ENCODE measurements around the gene USP37. TPM values are rescaled to one million over a fixed set of nuclear protein-coding genes. Genes with fewer than 3 reads are reported as not detected.

Gene USP37, protein sequence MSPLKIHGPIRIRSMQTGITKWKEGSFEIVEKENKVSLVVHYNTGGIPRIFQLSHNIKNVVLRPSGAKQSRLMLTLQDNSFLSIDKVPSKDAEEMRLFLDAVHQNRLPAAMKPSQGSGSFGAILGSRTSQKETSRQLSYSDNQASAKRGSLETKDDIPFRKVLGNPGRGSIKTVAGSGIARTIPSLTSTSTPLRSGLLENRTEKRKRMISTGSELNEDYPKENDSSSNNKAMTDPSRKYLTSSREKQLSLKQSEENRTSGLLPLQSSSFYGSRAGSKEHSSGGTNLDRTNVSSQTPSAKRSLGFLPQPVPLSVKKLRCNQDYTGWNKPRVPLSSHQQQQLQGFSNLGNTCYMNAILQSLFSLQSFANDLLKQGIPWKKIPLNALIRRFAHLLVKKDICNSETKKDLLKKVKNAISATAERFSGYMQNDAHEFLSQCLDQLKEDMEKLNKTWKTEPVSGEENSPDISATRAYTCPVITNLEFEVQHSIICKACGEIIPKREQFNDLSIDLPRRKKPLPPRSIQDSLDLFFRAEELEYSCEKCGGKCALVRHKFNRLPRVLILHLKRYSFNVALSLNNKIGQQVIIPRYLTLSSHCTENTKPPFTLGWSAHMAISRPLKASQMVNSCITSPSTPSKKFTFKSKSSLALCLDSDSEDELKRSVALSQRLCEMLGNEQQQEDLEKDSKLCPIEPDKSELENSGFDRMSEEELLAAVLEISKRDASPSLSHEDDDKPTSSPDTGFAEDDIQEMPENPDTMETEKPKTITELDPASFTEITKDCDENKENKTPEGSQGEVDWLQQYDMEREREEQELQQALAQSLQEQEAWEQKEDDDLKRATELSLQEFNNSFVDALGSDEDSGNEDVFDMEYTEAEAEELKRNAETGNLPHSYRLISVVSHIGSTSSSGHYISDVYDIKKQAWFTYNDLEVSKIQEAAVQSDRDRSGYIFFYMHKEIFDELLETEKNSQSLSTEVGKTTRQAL
- 31.0 and 33.2 TPM in 2 replicates for total RNA-seq (2021)
- Bru-seq, nascent RNA: percentile 85 among the genes with signal in this experiment
- BruChase-seq, experiment 1, labeled RNA remaining after a 2-hour chase: percentile 84 among the genes with signal in this experiment
- BruChase-seq, experiment 2, labeled RNA remaining after a 6-hour chase: percentile 76 among the genes with signal in this experiment
- long read RNA-seq, full-length matches to known transcripts: 5 of 24 reads
- long read RNA-seq, partial matches to known transcripts: 2 of 24 reads
- long read RNA-seq, other reads (novel, unspliced or antisense): 17 of 24 reads

- peaks cover 19% of the 10 kb centered on the region for H3K4me1 ChIP-seq (ENCODE audit: insufficient read depth, low read length, poor library complexity, severe bottlenecking)
- CTCF ChIA-PET: no interaction called here
- peak within 1 kb of the TSS; percentile 92 for H3K4me3 ChIP-seq (ENCODE audit: low read depth, low read length, poor library complexity, severe bottlenecking)
- no TSS peak for BruUV-seq (replicated peaks)
- H3K27me3 ChIP-seq (replicated peaks; ENCODE audit: insufficient read depth, low read depth, low read length, poor library complexity): no peaks in the 10 kb centered on the region
- POLR2A ChIA-PET (ENCODE audit: low non-redundant PET): no interaction called here
- peak; percentile 99 for DNase-seq (ENCODE audit: low spot score)
- no peak for TF ChIP-seq EZH2 (IDR thresholded peaks at IDR 0.05; ENCODE audit: borderline replicate concordance, low read depth, low read length, poor library complexity, severe bottlenecking)
- no peak for TF ChIP-seq CTCF (conservative IDR thresholded peaks at IDR 0.05; ENCODE audit: low read depth, low read length)
- H3K27ac ChIP-seq (ENCODE audit: low read depth, low read length, poor library complexity, severe bottlenecking): peak within 1 kb of the TSS; percentile 94
- intact Hi-C loops (cut with micrococcal nuclease; ENCODE audit: unreplicated experiment): loop anchor here (10.0 kb wide), 1 partner anchor 1984 kb away; no protein-coding TSS in a partner anchor
- H3K36me3 ChIP-seq (ENCODE audit: insufficient read depth, low read length, poor library complexity, severe bottlenecking): peaks cover 29% of the 10 kb centered on the region
- no peaks in the 10 kb centered on the region for H3K9me3 ChIP-seq (ENCODE audit: low read depth, low read length, poor library complexity, severe bottlenecking)
Measured at GRCh38 chr2:218568190-218569037, at the start of gene USP37, which contains the start of gene CNOT9. Gene USP37, minus strand, starts transcription at chr2:218568351. Its CDS starts 9,698 bp downstream, at chr2:218558653. Gene CNOT9, plus strand, starts transcription at chr2:218568839. Its CDS starts 116 bp downstream, at chr2:218568955.

DNA sequence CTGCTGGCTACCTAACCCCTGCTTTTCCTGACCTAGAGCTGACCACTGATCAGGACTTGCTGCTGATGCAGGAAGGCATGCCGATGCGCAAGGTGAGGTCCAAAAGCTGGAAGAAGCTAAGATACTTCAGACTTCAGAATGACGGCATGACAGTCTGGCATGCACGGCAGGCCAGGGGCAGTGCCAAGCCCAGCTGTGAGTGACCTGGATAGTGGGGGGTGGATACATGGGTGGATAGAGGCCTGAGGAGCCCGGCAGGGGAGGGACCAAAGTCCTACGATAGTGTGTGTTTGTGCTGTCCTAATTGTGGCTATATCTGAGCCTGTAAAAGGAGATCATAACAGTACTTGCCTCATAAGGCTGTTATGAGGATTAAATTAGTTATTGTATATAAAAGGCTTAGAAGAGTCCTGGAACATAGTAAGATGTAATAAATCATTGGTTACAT is 47.7 kb upstream of the USP37 start:
- no TSS peak for BruUV-seq (replicated peaks)
- TF ChIP-seq CTCF (conservative IDR thresholded peaks at IDR 0.05; ENCODE audit: low read depth, low read length) (no peak), EZH2 (IDR thresholded peaks at IDR 0.05; ENCODE audit: borderline replicate concordance, low read depth, low read length, poor library complexity, severe bottlenecking) (no peak)
- intact Hi-C loops (cut with micrococcal nuclease; ENCODE audit: unreplicated experiment): no loop called here
- no peaks in the 10 kb centered on the region for H3K36me3 ChIP-seq (ENCODE audit: insufficient read depth, low read length, poor library complexity, severe bottlenecking)
- ChIA-PET POLR2A (ENCODE audit: low non-redundant PET) (no interaction called here), CTCF (no interaction called here)
- H3K27ac ChIP-seq (ENCODE audit: low read depth, low read length, poor library complexity, severe bottlenecking): no peak overlapping the region
- H3K4me1 ChIP-seq (ENCODE audit: insufficient read depth, low read length, poor library complexity, severe bottlenecking): no peaks in the 10 kb centered on the region
- no peak for DNase-seq (ENCODE audit: low spot score)
- H3K9me3 ChIP-seq (ENCODE audit: low read depth, low read length, poor library complexity, severe bottlenecking): no peaks in the 10 kb centered on the region
- no peak overlapping the region for H3K4me3 ChIP-seq (ENCODE audit: low read depth, low read length, poor library complexity, severe bottlenecking)
- H3K27me3 ChIP-seq (replicated peaks; ENCODE audit: insufficient read depth, low read depth, low read length, poor library complexity): no peaks in the 10 kb centered on the region

Data from A673 (cell line).